Right kidney (tissue), 1 donor: ENCODE data around the gene FIBCD1.

ENCODE experiments used
- DNase-seq: peaks from one replicate; pipeline ENCODE4 v3.0.0-alpha.2; 2016

The FIBCD1 gene

GRCh38 chr9:130906735-130907416 lies 32.2 kb downstream of the FIBCD1 start:
- no peak for DNase-seq

- DNase-seq = no peak
Measured at GRCh38 chr9:130905902-130906734, 32.9 kb downstream of the FIBCD1 start.

- DNase-seq = no peak
Measured at GRCh38 chr9:130905125-130905901, 33.7 kb downstream of the FIBCD1 start.

GRCh38 chr9:130904070-130905044 lies 34.7 kb downstream of the FIBCD1 start:
- no peak for DNase-seq

GRCh38 chr9:130903194-130904069 lies 35.6 kb downstream of the FIBCD1 start:
- DNase-seq = no peak

- no peak for DNase-seq
Measured at GRCh38 chr9:130902204-130903185, 36.6 kb downstream of the FIBCD1 start.

- DNase-seq = no peak
Measured at GRCh38 chr9:130901498-130902203, 37.4 kb downstream of the FIBCD1 start.

GRCh38 chr9:130900701-130901497 lies 38.1 kb downstream of the FIBCD1 start:
- no peak for DNase-seq

- peak; percentile 5 for DNase-seq
Measured at GRCh38 chr9:130899051-130899748, 39.8 kb downstream of the FIBCD1 start.

GRCh38 chr9:130898552-130898852 lies 40.5 kb downstream of the FIBCD1 start:
- DNase-seq = no peak

- DNase-seq = no peak
Measured at GRCh38 chr9:130897848-130898551, 41.0 kb downstream of the FIBCD1 start.

GRCh38 chr9:130897105-130897751 lies 41.8 kb downstream of the FIBCD1 start:
- DNase-seq = no peak

GRCh38 chr9:130896233-130897014 lies 42.6 kb downstream of the FIBCD1 start, which contains the start of gene QRFP:
QRFP (minus strand) TSS chr9:130896812; CDS start chr9:130893838, 2,974 bp downstream.
- DNase-seq = no peak

- no peak for DNase-seq
Measured at GRCh38 chr9:130895481-130896232, 43.4 kb downstream of the FIBCD1 start.
